ENCODE results near the gene KRT13.
"Not testable (repeated sequence)": the region's sequence is repeated elsewhere in the genome, so short reads cannot be mapped to it uniquely, and the experiment has no call there.

The KRT13 gene

DNA sequence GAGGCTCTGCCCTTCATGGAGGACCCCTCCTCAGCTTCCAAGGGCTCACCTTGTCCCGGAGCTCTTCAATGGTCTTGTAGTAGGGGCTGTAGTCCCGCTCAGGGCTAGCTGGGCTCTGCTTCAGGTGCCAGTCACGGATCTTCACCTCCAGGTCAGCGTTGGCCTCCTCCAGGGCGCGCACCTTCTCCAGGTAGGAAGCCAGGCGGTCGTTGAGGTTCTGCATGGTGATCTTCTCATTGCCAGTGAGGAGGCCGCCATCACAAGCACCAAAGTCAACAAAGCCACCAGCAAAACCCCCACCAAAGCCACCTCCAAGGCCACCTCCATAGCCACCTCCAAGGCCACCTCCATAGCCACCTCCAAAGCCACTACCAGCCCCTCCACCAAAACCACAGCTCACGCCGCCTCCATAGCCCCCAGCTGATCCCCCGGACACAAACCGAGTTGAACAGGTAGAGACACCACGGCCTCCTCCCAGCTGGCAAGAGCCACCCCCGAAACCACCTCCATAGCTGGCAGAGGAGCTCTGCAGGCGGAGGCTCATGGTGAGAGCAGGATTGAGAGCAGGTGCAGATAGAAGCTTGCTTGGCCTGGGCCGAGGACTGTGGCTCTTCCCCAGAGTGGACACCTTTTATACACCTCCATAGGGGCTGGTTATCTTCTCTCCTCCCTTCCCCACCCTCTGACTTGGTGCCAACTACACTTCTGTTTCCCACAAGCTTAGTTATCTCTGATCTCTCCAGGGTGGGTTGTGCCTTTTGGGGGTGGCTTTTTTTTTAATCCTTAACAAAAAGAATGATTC is at the start of gene KRT13:
Gene KRT13 (minus strand): TSS at position 606 of the 802 bp plus-strand sequence. CDS start 62 bp downstream, at position 544.
- DNase-seq (ENCODE audit: low spot score): no peak

DNA sequence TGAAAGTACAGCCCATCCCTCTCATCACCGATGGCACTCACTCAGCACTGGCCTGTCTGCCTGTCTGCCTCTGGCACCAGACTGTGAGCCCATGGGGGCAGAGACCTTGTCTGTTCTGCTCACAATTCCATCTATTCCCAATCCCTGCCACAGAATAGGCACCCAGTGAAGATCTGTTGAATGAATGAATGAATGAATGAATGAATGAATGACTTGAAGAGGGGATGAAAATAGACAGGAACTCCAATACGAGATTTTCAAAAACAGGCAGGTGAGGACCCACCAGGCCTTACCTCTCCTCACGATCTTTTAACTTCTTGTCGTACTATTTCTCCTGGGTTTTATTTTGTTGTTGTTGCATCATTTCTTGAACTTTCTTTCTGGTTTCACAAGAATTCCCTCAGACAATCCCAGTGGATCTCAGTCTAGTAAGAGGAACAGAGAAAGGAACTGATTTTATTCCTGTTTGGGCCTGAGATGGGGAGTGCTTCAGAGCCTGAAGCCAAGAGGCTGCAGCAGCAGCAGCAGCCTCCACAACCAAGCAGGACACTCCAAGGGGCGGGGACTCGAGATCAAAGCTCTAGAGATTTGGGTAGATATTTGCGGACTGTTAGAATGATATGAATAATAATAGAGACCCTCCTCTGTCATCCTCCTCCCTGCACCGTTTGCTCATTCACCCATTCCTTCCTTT is 48.7 kb upstream of the KRT13 start:
- no peak for DNase-seq (ENCODE audit: low spot score)

DNA sequence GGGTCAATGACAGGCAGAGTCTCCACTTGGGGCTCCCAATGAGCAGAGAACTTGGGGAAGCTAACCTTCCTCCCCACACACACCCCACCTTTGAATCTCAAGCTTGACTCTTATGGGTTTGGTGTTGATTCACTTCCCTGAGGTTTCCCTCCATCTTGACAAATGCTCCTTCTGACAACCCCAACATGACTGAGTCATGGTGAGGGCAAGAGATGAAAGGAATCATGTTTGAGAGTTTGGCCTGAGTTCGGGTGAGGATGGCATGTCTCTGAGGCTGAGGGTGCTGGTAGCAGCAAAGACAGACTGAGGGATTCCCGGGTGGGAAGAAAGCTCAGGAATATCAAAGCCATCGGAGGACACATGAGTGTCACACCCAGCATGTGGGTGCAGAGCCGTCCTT is 47.8 kb upstream of the KRT13 start:
- no peak for DNase-seq (ENCODE audit: low spot score)

DNA sequence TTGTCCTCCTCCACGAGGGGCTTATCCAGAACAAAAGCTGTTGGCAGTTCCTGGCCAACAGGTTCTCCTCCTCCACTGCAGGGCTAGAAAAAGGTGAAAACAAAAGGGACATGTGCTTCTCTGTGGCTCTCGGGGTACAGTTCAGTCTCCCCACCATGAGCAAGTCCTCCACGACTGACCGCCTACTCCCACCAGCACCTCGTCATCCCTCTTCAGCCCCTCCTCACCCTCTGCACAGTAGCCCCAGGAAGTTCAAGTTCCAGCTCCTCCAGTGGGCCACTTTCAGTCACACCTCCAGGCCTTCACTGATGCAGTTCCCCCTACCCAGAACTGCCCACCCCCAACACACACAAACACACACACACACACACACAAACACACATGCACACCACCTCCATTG is 47.0 kb upstream of the KRT13 start:
- no peak for DNase-seq (ENCODE audit: low spot score)

DNA sequence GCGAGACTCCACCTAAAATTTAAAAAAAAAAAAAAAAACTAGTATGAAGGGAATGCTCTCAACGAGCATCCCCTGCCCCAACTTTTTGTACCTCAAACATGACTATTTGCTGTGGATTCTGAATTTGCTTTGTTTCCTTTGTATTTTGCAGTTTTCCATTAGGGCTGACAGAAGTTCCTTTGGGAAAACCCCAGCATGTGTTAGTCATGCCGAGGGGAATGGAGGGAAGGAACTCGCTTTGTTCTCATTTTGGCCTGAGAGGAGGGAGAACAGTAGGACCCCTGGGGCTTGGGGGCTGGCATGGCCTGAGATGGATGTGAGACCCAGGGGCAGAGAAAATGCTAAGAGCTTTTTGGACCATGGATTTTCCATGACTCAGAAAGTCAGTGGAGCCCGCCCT is 46.0 kb upstream of the KRT13 start:
- no peak for DNase-seq (ENCODE audit: low spot score)

DNA sequence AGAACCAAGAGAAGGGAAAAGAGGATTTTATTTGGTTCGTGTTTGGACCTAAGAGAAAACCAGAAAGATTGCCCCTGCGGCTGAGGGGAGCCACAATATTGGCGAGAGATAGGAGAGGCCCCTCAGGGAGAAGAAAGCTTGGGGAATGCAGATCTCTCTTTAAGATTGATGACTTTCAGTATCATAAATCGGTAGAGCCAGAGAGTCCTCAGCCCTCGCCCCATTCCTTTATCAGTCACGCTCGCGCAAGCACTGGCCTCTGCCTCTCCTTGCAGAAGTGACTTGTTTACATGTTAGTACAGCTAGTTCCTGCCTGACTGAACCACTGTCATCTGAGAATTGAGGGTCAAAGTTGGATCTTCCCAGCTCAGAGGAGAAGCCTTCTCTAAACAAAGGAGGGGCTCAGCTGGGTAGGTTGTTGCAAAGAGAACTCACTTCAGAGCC is 44.2 kb upstream of the KRT13 start:
- DNase-seq (ENCODE audit: low spot score): no peak

DNA sequence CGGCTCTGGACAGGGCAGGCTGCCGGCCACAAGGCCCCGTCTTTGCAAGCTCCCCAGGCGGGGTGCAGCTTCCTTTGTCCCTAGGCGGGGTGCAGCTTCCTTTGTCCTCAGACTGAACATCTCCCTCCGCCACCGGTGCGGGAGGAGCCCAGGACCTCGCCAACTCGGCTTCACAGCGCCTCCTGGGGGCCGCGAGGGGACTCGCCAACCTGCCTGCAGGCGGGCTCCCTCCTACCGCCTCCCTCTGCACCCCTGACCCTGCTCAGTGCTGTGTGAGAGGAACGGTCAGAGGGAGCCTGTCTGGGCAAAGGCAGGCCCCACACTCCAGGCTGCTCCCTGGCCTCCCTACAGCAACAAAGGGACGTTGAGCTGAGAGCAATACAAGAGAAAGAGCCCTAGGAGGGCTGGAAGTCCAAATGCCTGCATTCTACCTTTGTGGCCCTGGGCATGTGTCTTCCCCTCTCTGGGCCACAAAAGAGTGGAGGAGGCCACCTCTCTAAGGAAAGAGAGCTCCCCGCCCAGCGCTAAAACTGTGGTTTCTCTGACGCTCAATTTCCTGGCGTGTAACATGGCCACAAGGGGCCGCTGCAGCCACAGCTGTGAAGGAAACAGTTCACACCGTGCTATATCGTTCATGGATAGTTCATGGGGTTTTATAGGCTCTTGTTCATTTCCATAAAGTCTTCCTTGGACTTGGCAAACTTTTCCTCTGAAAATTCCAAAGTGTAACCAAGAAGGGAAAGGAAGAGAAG is 43.6 kb upstream of the KRT13 start:
- peak; percentile 93 for DNase-seq (ENCODE audit: low spot score)

DNA sequence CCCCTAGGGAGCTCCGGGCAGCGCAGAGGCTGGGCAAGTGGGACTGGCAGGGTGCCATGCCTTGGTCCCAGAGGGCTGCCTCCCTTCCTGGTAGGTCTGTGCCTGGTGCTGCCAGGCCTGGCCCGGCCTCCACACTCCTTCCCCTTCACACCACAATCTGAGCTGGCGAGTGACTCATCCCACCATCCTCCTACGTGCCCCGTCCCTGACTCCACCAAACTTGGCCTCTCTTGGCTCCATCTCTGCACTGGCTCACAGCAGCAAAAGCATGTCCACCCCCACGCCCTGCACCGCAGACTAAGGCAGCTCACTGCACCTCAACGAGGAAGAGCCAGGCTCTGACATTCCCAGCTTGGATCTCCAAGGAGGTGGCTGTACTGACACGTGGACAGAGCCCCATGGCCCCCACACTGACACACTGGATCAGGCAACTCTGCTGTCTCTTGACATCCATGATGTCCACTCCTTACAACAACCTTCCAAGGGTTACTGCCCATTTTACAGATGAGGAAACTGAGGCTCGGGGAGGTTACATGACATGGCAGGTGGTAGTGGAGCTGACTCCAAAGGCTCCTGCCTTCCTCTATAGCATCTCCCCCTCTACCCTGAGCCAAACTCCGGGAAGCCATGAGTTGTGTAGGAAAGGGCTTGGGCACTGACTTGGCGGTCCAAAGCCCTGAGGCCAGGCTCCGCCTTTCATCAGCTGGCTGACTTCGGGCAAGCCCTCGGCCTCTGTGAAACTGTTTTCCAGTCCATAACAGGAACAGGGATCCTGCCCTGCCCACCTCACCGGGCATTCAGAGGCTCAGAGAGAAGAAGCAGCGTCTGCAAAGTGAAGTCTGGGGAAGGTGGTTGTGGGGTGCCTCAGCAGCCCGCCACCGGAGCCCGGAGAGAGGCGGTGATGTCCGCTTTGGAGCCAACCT is 42.8 kb upstream of the KRT13 start:
- no peak for DNase-seq (ENCODE audit: low spot score)

DNA sequence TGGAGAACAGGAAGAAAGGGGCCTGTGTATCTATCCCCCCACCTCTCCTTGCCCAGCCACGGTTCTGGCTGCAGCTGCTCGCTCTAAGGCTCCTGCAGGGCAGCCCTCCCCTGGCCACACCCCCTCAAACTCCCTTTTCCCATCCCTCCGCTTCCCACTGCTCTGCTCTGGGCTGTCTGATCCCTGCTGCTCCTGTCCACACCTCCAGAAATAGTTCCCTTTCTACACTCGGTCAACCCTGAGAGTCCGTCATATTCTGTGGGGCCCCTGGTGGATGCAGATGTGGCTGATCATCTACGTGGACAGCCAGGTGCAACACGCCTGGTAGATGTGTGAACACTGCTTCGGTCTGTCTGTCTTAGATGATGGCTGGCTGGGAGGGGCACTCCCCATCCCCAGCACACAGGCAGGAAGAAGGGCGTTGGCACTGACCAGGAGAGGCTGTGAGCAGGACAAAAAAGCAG is 42.0 kb upstream of the KRT13 start:
- DNase-seq (ENCODE audit: low spot score): no peak

DNA sequence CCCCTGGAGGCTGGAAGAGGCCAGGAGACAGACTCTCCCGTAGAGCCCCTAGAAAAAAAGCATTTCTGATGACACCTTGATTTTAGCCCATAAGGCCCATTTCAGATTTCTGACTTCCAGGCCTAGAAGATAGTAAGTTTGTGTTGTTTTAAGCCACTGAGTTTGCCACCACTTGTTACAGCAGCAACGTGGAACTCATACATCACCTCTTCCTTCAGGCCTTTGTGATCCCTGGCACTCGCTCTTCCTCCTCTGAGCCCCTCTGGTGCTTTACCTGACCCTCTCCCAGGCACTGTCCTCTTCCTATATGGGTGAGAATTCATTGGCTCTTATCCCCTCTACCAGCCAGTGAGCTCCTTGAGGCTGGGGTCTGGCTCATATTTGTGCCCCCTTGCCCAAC is 41.4 kb upstream of the KRT13 start:
- DNase-seq (ENCODE audit: low spot score): no peak

DNA sequence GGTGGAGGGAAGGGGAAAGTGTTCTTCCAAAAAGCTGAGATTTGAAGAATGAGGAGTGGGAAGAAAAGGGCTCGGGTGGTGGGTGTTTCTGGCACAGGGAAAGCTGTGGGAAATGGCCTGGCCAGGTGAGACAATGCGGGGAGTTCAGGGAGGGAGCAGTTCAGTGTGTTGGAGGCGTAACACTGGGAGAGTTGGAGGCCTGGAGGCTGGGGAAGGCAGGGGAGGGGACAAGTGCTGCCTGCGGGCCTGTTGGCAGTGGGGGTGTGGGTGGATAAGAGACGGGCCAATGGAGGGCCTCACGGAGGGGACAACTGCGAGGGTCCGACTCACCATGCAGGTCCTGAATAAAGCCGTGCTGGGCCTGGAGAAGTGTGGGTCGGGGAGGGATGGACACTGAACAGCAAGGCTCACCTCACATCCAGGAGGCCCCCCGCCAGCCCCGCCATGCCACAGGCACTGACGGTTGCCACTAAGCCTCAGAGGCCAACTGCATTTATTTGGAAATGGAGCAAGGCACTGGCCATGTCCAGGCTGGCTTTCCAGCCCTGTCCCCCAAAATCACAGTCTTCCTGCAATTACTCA is 40.5 kb upstream of the KRT13 start:
- no peak for DNase-seq (ENCODE audit: low spot score)

DNA sequence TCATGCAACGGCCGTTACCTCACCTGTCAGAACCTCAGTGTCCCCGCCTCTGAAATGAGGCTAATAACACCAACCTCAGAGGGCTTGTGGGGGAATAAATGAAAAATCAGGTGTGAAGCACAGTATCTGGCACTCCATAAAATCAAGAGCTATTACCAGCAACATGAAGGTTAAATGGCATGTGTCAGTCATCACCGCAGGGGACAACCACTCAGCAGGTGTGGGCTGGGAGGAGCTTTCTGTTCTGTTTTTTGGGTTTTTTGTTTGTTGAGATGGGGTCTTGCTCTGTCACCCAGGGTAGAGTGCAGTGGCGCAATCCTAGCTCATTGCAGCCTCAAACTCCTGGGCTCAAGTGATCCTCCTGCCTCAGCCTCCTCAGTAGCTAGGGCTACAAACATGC is 39.5 kb upstream of the KRT13 start:
- no peak for DNase-seq (ENCODE audit: low spot score)

DNA sequence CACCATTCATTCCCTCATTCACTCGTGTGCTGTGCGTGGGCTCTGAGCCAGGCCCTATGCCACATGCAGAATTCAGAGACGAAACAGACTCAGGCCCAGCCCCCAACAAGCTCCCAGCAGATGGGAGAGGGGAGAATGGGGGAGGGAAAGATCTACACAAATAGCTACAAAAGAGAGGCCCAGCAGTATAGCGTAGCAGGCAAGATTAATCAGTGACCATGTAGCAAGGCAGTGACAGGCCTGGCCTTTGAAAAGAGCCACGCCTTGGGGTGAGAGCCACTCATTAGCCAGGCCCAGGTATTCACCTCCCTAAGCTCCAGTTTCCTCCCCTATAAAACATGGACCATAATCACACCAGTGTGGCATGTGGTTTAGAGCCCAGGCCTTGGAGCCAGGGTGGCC is 39.1 kb upstream of the KRT13 start:
- no peak for DNase-seq (ENCODE audit: low spot score)

DNA sequence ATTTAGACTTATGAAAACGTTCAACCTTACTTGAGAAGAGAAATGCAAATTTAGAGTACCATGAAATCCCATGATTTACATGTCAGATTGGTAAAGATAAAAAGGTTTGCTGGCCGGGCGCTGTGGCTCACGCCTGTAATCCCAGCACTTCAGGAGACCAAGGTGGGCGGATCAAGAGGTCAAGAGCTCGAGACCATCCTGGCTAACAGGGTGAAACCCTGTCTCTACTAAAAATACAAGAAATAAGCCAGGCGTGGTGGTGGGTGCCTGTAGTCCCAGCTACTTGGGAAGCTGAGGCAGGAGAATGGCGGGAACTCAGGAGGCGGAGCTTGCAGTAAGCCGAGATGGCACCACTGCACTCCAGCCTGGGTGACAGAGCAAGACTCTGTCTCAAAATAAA is 37.4 kb upstream of the KRT13 start:
- not testable (repeated sequence) for DNase-seq (ENCODE audit: low spot score)

DNA sequence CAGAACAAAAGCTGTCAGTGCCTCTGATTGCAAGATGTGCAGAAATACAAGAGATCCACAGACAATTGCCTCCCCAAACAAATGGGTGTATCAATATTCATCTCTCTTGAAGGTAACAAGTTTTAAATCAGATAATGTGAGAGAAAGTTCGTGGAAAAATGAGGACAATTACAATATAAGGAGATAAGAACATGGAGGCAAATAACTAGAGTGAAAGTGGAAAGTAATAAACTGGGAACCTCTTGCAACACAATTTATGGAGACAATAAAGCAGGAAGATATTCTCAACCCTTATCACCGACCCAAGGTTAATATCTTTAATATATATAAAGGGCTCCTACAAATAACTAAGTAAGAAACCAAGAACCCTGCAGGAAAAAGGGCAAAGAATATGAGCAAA is 36.9 kb upstream of the KRT13 start:
- no peak for DNase-seq (ENCODE audit: low spot score)

DNA sequence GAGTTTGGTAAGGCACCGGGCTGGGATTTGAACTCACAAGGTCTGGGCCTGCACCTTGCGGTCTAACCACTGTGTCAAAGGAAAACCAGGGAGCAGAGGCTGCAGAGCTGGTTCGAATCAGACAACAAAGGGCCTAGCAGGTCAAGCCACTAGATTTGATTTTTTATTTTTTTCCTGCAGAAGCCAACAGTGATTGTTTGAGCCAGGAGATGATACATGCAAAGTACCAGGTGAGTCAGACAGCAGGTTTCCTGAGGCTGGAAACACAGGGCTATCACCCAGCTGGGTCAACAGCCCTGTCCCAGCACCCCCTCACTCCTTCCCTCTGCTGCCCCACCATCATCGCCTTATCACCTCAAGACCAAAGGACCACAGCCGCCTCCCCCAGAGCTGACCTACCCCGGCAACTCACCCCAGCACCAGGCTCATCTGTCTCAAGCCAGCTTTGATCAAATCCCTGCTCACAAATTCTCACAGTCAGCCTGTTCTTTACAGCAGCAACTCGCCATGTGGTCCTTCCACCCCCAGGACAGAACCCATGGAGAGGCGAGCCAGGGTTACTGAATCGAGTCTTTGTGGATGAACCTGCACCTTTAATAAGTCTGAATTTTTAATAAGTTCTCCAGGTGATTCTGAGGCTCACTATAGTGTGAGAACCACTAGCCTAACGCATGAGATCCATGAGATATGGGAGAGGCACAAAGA is 35.7 kb upstream of the KRT13 start:
- DNase-seq (ENCODE audit: low spot score): no peak

DNA sequence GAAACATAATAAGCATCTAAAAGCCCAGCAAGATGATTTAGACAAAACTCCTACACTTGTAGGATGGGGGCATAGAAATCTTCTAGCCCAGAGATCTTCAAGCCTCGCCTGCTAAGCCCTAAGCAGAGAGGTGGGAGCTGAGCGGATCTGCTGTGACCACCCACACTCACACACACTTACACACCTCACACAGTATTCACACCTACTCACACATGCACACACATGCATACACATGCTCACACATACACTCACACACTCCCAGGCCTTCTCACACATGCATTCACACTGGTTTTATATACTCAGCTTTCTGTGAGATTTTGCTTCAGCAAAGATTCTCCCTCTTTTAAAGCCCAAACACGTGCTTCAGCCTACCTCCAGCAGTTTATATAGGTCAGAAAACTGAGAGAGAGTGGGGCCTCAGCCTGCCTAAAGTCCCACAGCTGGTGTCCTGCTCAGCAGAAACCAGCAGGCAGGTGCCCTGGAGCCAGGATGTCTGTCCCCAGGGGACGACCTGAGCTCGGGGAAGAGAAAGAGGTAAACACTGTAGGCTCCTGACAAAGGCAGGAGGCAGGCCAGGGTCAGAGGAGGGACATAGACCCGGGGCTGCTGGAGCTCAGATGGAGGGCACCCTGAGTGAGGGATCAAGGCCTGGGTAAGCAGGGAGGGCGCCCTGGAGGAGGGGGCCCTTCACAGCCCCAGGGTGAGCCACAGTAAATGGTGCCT is 34.7 kb upstream of the KRT13 start:
- no peak for DNase-seq (ENCODE audit: low spot score)

DNA sequence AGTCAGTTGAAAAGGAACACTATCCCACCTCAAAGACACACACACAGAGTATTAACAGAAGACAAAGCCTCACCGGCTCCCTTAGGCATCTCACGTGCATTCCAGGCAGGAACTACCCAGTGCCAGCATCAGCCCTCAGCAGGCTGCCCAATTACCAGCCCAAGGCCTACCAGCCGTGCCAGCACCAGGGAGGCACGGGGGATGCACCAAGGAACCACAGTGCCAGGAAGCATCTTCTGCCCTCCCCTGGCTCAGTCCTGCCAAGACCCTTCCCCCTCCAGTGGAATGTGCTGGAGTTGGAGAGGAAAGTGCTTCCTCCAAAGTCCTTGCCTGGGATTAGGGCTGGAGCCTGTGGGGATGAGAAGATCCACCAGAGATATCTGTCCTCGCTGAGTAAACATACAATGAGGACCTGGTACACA is 33.7 kb upstream of the KRT13 start:
- no peak for DNase-seq (ENCODE audit: low spot score)

DNA sequence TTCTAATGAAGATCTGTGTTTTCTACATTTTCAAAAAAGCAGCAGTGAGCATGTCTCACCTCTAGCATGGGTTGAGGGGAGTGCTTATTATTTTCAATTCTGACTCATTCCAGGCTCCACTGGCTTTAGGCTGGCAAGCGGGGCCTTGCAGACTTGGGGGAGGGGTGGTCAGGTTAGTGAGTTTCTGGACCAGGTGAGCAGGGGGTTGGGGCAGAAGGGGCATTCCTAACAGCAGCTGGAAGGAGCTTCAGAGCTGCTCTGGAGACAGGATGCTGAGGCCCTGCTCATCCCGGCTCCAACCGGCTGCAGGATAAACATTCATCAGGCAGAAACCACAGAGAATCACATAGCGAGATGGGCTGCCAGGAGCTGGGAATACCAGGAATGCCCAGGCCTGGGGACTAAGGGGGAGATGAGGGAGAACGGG is 33.2 kb upstream of the KRT13 start:
- no peak for DNase-seq (ENCODE audit: low spot score)

DNA sequence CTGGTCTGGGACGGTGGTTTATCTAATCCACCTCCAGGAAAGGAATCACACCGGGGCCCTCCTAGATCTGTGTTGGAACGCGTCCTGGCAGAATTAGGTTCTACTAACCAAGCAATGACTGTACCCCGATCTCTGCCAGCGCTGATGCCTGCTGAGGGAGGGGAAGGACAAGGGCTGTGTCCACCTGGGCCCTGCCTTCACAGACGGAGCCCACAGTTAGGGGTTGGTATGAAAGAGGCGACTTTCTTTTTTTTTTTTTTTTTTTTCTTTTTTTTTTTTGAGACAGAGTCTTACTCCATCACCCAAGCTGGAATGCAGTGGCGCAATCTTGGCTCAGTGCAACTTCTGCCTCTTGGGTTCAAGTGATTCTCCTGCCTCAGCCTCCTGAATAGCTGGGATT is 32.6 kb upstream of the KRT13 start:
- DNase-seq (ENCODE audit: low spot score): no peak

All from D341Med (cell line).